ENCODE results near the gene PTPRJ.

Gene PTPRJ

DNA sequence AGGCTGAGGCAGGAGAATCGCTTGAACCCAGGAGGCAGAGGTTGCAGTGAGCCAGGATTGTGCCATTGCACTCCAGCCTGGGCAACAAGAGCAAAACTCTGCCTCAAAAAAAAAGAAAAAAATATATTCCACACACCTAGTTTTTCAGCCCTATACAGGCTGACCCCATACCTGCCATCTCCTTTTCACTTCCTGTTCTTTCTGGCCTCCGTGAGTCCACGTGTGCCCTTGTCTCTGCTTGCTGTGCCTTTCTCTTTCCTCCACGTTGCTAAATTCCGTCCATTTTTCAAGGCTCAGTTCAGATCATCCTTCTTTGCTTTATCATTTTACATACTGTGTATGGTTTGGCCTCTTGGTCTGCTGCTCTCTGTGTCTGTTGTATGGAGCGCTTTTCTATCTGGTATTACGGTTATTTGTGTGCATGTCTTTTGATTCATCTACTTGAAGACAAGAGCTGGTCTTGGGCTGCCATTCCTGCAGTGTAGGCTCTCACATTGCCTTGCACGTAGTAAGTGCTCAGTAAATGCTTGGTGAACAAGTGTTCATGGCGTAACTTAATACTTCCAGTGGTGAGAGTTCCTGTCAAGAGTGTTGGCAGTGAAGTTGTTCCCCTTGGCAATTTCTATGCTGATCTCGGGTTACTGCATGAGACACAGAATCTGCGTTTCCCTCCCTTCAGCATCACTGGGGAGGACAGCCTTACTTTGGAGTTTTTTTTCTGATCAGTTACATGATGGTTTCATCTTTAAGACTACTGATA, 57.5 kb downstream of the PTPRJ start:
- no peak for DNase-seq (ENCODE audit: insufficient read length)

DNA sequence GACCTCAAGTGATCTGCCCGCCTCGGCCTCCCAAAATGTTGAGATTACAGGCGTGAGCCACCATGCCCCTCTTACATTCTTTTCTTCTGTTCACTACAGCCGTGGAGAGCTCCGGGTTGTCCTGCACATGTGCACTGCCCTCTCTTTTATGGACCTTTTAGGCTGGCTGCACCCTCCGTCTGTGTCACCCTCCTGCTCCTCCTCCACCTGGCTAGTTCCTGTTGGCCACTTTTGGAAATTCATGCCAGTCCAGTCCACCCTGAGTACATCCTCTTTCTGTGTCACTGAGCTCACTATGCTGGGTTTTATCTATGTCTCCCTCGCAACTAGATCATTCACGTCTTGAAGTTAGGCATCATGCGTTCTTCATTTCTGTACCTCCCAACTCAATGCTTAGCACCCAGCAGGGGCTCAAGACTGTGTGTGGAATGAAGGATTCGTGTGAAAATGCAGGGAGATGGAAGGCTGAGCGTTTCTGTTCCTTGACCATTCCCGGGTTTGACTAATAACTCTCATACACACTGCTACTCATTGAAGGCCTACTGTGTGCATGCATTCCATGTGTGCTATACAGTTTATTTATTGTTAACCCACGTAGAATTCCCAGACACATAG, 60.6 kb downstream of the PTPRJ start:
- DNase-seq (ENCODE audit: insufficient read length) (no peak), FAIRE-seq (no peak)
- no peak for TF ChIP-seq POLR2A (IDR thresholded peaks at IDR 0.05; ENCODE audit: low read depth, low read length)
- no peak for TF ChIP-seq POLR2AphosphoS5 (IDR thresholded peaks at IDR 0.05; ENCODE audit: low read depth, low read length)
- TF ChIP-seq TAF1 (IDR thresholded peaks at IDR 0.05; ENCODE audit: borderline replicate concordance, low read depth, low read length) = no peak

More for the DNA sequence above, 57.5 kb downstream of the PTPRJ start:
- no peak for FAIRE-seq
- no peak for TF ChIP-seq TAF1 (IDR thresholded peaks at IDR 0.05; ENCODE audit: borderline replicate concordance, low read depth, low read length)
- no peak for TF ChIP-seq POLR2AphosphoS5 (IDR thresholded peaks at IDR 0.05; ENCODE audit: low read depth, low read length)
- no peak for TF ChIP-seq POLR2A (IDR thresholded peaks at IDR 0.05; ENCODE audit: low read depth, low read length)

DNA sequence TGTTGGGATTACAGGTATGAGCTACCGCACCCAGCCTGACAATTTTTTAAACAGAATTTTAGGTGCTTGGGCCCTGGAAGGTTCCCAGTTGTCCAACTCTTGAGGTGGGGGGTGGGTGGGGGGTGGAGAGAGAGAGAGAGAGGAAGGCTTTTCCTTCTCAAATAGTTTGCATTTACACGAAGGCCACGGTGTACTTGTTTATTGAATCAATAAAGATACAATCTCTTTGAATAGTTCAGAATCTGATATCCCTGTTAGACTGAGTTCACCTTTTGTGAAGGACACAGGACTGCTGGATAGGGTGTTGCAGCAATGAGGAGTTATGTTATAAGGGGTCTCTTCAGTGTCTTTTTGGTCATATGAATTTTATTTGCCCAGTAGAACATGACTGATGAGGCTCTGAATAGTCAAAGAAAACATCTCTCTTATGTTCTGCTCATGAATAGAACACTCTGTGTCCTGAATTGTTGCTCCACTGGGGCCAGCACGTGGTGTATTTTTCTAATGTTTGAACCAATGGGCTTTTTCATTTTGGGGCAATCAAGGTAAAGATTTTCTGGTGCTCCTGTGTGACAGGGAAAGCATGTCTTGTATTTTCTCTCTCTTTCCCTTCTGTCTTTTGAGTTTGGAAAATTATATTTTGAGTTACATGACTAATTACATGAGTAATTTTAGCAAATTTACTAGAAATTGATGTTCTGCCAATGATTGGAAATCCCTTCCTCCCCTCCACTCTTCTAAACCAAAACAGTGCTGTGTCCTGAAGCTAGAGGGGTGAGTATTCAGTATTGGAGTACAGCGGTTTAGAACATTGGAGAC, 61.7 kb downstream of the PTPRJ start:
- TF ChIP-seq TAF1 (IDR thresholded peaks at IDR 0.05; ENCODE audit: borderline replicate concordance, low read depth, low read length) = no peak
- TF ChIP-seq POLR2A (IDR thresholded peaks at IDR 0.05; ENCODE audit: low read depth, low read length) = no peak
- TF ChIP-seq POLR2AphosphoS5 (IDR thresholded peaks at IDR 0.05; ENCODE audit: low read depth, low read length) = no peak
- FAIRE-seq (no peak), DNase-seq (ENCODE audit: insufficient read length) (no peak)

DNA sequence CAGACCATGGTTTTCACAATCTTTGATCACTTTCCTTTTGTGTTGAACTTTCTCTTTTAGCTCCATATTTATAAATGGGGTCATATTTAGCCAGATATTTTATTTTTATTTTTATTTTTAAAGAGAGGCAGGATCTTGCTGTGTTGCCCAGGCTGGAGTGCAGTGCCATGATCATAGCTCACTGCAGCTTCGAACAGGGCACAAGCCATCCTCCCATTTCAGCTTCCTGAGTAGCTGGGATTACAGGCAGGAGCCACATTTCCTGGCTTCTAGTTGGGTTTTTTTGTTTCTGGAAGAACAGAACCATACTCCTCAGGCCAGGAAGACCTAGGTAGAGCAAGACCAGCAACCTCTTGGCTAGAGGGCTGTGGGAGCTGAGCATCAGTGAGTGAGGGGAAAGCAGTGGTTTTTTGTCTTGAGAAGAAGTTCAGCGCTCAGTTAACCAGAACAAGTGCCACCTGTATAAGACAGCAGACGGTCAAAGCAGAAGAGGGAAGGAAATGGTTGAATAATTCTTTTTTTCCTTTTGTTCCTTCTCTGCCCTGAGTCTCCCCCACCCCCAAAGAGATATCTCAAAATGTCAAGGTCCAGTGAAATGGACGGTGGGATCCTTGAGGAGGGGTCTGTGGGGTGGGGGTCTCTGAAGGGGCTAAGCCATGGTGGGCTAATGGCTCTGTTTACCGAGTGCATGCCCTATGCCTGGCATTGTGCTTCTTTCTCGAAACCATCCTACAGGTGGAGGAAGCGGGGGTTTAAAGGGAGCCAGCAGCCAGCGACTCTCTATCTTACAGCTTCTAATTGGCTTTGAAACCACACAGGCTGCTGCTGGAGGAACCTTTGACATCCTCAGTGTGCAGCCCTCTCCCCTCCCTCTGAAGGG, 63.0 kb downstream of the PTPRJ start:
- FAIRE-seq (peak; percentile 78), DNase-seq (ENCODE audit: insufficient read length) (no peak)

DNA sequence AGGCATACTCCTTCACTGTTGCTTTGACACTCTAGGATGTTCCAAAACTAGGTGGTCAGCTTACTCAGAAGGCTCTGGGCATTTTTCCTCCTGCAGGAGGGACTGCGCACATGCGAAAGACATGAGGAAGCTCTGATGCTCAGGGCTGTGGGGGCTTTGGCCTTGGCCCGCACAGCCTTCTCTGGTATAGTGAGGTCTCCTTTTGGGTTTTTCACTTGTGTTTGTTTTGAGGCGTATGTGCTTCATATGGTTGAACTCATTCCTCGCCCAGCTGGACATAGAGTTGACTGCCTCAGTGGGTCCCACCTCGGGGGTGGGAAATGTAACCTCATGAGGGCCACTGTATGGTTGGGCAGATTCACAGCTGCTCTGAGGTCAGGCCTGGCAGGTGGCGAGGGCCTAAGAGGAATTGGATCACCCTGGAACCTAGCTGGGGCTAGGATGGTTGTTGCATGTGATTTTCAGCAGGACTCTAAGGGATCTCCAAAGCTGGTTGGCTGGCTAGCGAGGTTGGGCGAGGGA, 63.7 kb downstream of the PTPRJ start:
- DNase-seq (ENCODE audit: insufficient read length) (no peak), FAIRE-seq (no peak)

More for the DNA sequence above, 63.0 kb downstream of the PTPRJ start:
- no peak for TF ChIP-seq TAF1 (IDR thresholded peaks at IDR 0.05; ENCODE audit: borderline replicate concordance, low read depth, low read length)
- no peak for TF ChIP-seq POLR2AphosphoS5 (IDR thresholded peaks at IDR 0.05; ENCODE audit: low read depth, low read length)
- TF ChIP-seq POLR2A (IDR thresholded peaks at IDR 0.05; ENCODE audit: low read depth, low read length) = no peak

DNA sequence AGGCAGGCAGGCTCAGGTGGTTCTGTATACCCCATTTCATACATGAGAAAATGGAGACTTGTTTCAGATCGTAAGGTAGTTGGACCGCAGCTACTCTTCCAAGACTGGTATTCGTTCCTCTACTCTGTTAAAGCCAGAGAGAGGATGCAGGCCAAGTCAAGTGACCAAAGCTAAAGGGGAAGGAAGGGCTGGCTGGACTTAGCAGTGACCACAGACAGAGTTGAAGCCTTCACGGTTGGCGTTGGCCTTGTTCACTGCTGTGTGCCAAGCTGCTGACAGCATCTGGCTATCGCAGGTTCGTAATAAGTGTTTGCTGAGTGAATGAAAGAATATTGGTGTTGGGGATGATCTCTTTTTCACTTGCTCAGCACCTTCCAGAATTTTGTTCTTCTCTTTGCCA, 64.2 kb downstream of the PTPRJ start:
- TF ChIP-seq POLR2A (IDR thresholded peaks at IDR 0.05; ENCODE audit: low read depth, low read length) (no peak), TAF1 (IDR thresholded peaks at IDR 0.05; ENCODE audit: borderline replicate concordance, low read depth, low read length) (no peak), POLR2AphosphoS5 (IDR thresholded peaks at IDR 0.05; ENCODE audit: low read depth, low read length) (no peak)
- no peak for DNase-seq (ENCODE audit: insufficient read length)
- peak; percentile 36 for FAIRE-seq

More for the DNA sequence above, 63.7 kb downstream of the PTPRJ start:
- TF ChIP-seq POLR2AphosphoS5 (IDR thresholded peaks at IDR 0.05; ENCODE audit: low read depth, low read length) = no peak
- TF ChIP-seq POLR2A (IDR thresholded peaks at IDR 0.05; ENCODE audit: low read depth, low read length) = no peak
- no peak for TF ChIP-seq TAF1 (IDR thresholded peaks at IDR 0.05; ENCODE audit: borderline replicate concordance, low read depth, low read length)

DNA sequence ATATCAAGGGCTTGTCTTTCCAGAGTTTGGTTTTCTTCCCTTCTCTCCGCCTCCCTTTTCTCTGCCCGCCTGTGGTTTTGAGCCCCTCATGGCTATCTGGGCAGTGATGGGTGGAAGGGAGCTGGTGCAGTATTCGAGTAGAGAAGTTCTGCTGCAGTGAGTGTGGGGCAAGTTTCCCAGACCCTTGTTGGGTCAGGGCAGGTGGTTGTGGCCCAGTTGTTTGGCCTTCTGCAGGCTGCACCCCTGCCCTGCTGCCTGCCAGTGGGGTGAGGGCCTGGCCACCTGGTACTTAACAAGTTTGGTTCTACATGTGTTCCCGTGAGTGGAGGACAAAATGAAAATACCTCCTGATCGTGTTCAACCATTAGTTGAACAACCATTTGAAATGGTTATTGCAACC, 65.2 kb downstream of the PTPRJ start:
- TF ChIP-seq TAF1 (IDR thresholded peaks at IDR 0.05; ENCODE audit: borderline replicate concordance, low read depth, low read length) (no peak), POLR2AphosphoS5 (IDR thresholded peaks at IDR 0.05; ENCODE audit: low read depth, low read length) (no peak), POLR2A (IDR thresholded peaks at IDR 0.05; ENCODE audit: low read depth, low read length) (no peak)

DNA sequence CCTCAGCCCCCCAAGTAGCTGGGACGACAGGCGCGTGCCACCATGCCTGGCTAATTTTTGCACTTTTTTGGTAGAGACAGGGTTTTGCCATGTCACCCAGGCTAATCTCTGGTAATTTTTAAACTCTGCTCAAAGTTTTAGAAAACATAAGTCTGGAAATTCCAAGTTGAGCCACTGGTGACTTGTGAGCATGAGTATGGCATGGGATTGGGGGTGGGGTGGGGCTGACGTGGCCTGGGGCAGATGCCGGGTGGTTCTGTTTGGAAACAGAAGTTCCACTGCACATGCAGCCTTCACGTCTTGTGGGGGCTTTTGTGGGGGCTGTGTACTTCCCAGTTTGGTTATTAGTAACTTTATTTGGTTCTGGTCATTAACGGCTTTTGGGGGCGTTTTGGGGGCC, 67.3 kb downstream of the PTPRJ start:
- no peak for DNase-seq (ENCODE audit: insufficient read length)
- no peak for TF ChIP-seq TAF1 (IDR thresholded peaks at IDR 0.05; ENCODE audit: borderline replicate concordance, low read depth, low read length)

More for the DNA sequence above, 65.2 kb downstream of the PTPRJ start:
- DNase-seq (ENCODE audit: insufficient read length) = no peak
- FAIRE-seq = no peak

DNA sequence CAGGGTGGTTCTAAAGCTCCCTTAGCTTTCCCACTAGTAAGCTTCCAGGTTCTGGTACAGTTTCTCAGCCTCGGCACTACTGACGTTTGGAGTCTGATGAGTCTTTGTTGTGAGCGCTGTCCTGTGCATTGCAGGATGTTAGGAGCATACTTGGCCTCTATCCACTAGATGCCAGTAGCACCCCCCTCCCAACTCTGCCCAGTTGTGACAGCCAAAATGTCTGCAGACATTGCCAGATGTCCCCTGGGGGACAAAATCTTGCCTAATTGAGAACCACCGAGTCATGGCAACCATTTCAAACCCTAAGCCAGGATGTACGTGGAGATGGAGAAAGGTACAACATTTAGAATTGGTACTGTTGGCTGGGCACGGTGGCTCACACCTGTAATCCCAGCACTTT, 68.7 kb downstream of the PTPRJ start:
- peak; percentile 68 for FAIRE-seq
- DNase-seq (ENCODE audit: insufficient read length) = no peak
- TF ChIP-seq POLR2A (IDR thresholded peaks at IDR 0.05; ENCODE audit: low read depth, low read length) = no peak
- no peak for TF ChIP-seq POLR2AphosphoS5 (IDR thresholded peaks at IDR 0.05; ENCODE audit: low read depth, low read length)
- TF ChIP-seq TAF1 (IDR thresholded peaks at IDR 0.05; ENCODE audit: borderline replicate concordance, low read depth, low read length) = no peak

More for the DNA sequence above, 67.3 kb downstream of the PTPRJ start:
- no peak for FAIRE-seq

DNA sequence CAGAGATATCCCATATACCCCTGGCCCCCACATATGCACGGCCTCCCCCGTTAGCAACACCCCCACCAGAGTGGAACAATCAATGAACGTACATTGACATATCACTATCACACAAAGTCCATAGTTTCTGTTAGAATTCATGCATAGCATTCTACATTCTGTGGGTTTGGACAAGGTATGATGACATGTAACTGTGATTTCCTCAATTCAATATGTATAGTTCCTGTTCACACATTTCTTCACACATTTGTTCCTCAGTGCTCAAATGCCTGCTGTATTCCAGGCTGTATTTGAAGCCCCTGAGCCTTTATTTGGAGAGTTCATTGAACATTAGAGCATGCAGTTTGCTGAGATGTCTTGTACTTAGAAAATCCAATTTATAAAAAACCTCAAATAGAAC, 69.9 kb downstream of the PTPRJ start:
- no peak for DNase-seq (ENCODE audit: insufficient read length)
- TF ChIP-seq POLR2AphosphoS5 (IDR thresholded peaks at IDR 0.05; ENCODE audit: low read depth, low read length) (no peak), TAF1 (IDR thresholded peaks at IDR 0.05; ENCODE audit: borderline replicate concordance, low read depth, low read length) (no peak), POLR2A (IDR thresholded peaks at IDR 0.05; ENCODE audit: low read depth, low read length) (no peak)
- peak; percentile 68 for FAIRE-seq

All from GM12892 (cell line).